ENCODE data around the gene S100A1.
"Not testable (repeated sequence)": the region's sequence is repeated elsewhere in the genome, so short reads cannot be mapped to it uniquely, and the experiment has no call there.

S100A1 gene

DNA sequence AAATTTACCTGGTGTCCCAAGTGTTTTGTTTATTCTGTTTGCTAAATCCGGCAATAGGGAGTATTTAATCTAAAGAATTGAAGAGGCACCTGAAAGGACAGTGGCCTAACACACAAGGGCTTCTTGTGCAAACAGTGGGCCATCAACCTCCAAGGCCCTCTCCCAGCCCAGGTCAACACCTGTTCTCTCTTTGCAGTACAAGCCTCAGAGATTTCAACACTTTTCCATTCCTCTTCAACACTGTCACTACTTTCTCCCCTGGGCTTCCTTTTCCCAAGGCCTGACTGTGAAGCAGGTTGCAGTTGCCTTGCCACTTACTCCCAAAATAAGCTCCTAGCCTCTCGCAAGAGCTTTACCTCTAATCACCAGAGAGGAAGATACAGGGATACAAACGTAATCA lies 27.1 kb downstream of the S100A1 start:
- DNase-seq (ENCODE audit: low read depth): no peak

DNA sequence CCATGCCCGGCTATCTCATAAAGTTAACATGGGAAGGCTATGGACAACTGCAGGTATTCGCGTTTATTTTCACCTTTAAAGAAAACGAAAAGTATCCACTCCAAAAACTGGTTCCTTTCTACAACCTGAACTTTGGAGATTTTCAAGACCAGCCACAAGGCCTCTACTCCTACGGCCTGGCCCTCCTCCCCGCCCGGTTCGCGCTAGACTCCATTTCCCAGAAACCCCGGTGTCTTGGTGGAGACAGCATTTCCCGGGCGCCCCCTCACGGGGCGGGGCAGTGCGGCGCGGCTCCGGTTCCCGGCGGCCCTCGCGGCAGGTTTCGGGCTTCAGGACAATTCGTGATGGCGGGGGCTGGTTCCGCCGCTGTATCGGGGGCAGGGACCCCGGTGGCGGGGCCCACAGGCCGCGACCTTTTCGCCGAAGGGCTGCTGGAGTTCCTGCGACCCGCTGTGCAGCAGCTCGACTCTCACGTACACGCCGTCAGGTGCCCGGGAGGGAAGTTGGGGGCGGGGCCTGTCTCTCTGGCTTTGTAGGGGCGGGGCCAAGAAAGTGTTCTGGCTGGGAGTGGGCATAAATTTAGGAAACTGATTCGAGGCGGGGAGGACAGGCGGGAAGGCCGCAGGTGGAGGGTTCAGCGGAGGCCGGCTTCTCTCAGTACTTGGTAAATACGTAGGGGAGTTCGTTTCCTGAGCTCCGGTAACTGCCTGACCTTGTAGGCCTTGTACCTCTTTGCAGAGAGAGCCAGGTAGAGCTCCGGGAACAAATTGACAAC lies 30.4 kb downstream of the S100A1 start, which contains the start of gene SNAPIN:
Gene SNAPIN, plus strand, starts transcription at position 304 of the 775 bp plus-strand sequence. Its CDS starts 41 bp downstream, at position 345.
- DNase-seq (ENCODE audit: low read depth): peak; percentile 78

DNA sequence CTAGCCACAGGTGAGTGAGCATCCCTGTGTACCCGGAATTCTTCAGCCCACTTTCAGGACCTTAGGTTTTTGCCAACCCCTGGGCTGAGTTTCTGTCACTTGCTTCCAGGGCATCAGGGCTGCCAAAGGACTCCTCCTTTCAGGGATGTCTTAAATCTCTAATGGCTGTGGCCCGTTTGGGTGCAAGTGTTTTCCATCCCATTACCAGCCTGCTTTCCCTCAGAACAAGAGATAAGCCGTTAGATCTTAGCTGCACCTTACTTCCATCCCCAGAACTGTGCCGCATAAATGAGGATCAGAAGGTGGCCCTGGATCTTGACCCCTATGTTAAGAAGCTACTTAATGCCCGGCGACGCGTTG lies 30.9 kb downstream of the S100A1 start:
- no peak for DNase-seq (ENCODE audit: low read depth)

DNA sequence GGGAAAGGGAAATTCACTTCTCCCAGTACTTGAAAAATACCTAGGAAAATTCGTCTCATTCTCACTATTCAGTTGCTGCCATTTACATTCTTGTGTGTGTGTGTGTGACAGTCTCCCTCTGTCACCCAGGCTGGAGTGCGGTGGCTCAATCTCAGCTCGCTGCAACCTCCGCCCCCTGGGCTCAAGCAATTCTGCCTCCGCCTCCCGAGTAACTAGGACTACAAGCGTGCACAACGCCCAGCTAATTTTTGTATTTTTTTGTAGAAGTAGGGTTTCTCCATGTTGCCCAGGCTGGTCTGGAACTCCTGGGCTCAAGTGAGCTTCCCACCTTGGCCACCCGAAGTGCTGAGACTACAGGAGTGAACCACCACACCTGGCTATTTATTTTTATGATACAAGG lies 31.4 kb downstream of the S100A1 start:
- no peak for DNase-seq (ENCODE audit: low read depth)

DNA sequence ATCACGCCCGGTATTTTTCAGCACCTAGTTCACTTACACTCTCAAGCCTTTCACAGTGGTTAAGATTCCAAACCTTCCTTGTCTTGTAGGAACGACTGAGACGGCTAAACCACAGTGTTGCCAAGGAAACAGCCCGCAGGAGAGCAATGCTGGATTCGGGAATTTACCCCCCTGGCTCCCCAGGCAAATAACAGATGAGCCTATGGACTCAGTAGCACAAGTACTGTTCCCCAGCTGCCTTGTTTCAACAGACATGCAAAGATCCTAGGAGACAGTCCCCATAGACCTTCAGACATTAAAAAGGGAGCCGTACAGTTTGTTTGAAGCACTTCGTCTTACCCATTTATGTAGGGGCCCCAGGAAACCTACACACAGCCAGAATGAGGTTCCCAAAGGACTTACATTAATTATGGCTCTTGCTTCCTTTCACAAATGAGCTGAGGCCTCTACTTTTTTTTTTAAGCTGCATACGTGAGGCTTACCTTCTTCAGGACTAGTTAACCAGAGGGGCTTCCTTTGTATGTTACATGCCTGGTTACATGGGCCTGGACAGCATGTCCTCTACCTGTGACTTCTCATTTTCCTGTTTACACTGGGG lies 33.0 kb downstream of the S100A1 start:
- DNase-seq (ENCODE audit: low read depth): no peak

DNA sequence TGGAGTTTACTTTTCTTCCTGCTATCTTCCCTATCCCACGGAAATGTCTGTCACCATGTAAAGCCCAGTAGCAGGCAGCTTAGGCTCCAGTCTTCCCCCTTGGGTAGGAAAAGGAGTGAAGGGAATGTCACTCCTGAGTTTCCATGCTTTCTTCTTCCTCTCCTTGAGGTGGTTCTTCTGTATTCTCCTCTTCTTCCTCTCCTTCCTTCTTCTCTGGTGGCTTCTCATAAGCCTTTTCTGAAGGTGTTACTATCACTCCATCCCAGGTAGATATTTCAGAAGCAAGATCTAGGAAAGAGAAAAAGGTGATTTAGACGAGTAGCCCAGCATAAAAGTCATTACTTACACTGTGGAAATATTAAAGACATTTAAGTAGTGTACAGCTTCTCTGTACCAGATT lies 34.0 kb downstream of the S100A1 start:
- DNase-seq (ENCODE audit: low read depth): no peak

DNA sequence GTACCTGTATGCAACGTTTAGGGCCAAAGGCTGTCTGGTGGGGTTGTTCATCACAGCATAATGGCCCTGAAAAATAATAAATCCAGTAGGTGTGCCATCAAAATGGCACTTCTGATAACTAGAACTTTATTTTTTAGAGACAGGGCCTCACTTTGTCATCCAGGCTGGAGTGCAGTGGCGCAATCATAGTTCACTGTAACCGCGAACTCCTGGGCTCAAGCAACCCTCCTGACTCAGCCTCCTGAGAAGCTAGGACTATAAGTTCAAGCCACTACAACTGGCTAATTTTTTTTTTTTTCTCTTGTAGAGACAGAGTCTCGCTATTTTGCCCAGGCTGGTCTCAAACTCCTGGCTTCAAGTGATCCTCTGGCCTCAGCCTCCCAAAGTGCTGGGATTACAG lies 35.0 kb downstream of the S100A1 start:
- DNase-seq (ENCODE audit: low read depth): no peak

DNA sequence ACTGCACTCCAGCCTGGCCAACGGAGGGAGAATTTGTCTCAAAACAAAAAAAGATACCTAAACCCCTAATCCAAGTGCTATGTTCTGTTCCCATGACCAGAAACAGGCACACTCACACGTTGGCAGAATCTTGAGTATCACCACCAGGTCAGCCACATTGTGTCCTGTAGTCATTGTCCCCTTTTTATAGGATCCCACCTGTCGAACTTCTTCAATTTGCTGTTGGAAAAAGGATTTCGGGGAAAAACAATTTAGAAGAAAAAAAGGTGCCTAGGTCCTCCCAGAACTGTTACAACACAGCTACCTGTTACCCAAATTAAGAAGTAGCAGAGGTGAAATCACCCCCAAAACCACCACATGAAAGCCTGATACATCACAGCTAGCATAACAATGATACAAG lies 39.2 kb downstream of the S100A1 start:
- DNase-seq (ENCODE audit: low read depth): no peak

DNA sequence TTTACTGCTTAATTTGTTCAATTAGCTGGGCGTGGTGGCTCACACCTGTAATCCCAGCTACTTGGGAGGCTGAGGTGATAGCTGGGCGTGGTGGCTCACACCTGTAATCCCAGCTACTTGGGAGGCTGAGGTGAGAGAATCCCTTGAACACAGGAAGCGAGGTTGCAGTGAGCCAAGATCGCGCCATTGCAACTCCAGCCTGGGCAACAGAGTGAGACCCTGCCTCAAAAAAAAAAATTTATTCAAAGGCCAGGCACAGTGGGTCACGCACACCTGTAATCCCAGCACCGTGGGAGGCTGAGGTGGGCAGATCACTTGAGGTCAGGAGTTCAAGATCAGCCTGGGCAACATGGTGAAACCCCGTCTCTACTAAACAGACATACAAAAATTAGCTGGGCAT lies 40.4 kb downstream of the S100A1 start:
- not testable (repeated sequence) for DNase-seq (ENCODE audit: low read depth)

DNA sequence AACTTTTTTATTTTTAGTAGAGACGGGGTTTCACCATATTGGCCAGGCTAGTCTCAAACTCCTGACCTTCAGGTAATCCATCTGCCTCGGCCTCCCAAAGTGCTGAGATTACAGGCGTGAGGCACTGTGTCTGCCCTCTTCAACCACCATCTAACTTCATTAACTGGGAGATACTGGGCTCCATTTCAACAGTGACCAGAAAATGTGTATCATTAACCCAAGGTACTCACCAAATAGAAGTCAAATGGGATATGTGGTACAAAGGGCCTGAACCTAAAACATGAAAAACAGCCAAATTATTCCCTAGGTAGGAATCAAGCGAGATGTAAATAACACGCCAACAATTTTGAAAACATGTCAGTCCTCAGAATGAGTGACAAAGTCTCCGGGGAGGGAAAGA lies 41.4 kb downstream of the S100A1 start:
- no peak for DNase-seq (ENCODE audit: low read depth)

DNA sequence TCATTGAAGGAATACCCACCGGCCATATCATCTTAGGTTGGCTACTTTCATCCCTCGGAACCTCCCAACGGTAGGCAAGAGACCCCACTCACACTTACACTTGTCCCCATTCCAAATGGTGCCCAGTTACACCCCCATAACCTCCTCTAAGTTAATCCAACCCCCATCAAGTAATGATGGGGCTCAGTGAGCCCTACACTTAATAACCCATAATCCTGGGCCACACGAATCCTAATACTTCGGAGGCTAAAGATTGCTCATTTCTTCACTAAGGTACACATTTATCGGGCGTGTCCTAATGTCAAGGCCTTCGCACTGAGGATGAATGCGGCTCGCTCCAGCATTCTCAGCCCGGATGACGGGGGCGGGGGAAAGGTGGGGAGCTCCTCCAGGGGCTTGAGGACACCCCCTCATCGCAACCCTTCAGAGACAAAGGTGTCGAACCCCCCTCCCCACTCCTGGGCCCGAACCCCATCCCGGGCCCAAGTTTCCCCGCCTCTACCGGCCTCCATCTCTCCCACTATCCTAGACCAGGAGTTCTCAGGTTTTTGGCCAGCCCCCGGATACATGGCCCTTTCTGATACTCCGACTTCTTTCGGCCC lies 42.1 kb downstream of the S100A1 start:
- DNase-seq (ENCODE audit: low read depth): no peak

DNA sequence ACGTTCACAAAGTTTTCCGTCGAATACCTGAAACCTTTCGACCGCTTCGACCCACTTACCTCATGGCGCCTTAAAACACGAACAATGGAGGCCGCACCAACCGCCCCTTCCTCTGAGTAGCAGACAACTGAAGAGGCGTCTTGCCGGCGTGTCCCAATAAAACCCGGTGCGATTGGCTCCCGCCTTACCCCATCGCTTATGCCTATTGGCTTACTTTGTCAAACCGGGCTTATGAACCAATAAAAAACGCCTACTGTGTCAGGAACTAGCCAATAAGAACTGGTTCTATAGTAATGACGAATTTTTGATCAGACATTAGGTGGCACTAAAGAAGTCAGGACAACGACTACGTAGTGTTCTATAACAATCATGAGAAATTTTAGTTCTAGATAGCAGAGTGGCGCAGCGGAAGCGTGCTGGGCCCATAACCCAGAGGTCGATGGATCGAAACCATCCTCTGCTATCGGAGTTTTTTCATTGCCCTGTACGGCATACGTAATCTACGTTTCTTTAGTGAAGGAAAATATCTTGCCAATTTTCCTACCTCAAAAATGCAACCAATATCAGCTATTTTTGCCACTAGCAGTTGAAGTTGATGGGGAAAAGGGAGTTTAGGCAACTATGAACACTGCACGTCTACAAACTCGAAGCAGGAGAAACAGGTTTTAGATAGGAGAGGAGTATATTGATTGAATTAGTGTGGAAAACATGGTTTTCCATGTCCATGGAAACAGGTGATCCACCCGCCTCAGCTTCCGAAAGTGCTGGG lies 42.8 kb downstream of the S100A1 start, which contains the start of gene ILF2:
Gene ILF2, minus strand, starts transcription at position 135 of the 769 bp plus-strand sequence. Its CDS starts 71 bp downstream, at position 64.
- DNase-seq (ENCODE audit: low read depth): peak; percentile 97

DNA sequence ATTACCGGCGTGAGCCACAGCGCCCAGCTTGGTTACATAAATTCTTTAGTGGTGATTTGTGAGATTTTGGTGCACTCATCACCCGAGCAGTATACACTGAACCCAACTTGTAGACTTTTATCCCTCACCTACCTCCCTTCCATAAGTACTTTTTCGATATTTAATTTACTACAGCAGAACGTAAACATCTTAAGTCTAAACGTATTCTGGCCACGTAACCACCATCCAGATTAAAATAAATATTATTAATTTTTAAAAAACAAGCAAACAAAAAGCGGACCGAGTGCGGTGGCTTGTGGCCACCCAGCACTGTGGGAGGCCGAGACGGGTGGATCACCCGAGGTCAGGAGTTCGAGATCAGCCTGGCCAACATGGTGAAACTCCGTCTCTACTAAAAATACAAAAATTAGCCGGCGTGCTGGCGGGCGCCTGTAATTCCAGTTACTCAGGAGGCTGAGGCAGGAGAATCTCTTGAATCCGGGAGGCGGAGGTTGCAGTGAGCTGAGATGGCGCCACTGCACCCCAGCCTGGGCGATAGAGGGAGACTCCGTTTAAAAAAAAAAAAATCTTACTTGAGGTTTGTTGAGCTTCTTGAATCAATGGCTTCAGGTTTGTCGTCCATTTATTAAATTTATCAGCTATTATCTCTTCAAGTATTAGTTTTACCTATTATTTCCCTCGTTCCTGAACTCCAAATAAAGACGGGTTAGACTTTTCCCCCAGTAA lies 43.6 kb downstream of the S100A1 start:
- not testable (repeated sequence) for DNase-seq (ENCODE audit: low read depth)

DNA sequence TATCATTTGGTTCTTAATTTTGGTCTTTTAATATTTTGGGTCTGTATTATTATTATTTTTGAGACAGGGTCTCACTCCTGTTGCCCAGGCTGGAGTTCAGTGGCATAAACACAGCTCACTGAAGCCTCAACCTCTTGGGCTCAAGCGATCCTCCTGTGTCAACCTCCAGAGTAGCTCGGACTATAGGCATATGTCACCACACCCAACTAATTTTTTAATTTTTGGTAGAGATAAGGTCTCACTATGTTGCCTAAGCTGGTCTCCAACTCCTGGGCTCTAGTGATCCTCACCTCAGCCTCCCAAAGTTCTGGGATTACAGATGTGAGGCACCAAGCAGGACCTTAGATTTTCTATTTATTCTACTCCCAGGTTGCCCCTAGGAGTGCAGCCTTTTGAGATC lies 45.3 kb downstream of the S100A1 start:
- DNase-seq (ENCODE audit: low read depth): no peak

DNA sequence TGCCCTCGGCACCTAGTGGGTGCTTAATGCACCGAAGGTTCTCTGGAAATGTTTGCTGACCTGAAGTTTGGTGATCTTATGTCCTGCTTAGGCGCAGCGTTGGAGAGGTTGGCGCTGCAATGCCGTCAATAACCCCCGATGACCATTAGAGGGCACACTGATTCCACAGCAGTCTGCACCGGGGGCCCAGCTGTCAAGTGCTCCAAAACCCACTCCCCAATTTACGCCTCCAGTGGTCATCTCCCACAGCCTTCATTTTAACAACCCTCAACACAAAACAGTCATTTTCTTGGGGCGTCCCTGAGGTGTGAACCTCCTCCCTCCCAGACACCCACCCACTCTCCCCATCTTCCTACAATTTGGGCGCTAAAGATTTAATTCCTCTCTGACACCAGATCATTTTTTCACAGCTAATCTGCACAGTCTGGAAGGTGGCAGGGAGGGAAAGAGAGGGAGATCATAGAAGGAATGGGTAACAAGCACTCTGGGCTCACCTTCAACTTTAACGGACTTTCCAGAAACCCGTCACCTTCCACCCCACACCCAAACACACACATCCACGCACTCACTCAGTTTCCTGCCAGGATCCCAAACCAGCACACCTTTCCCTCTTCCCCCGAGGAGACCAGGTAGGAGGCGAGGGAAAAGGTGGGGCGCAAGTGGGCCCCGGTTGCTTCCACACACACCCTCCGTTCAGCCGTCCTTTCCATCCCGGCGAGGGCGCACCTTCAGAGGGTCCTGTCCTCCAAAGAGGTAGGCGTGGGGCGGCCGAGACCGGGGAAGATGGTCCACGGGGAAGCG lies 49.7 kb downstream of the S100A1 start:
- DNase-seq (ENCODE audit: low read depth): no peak

DNA sequence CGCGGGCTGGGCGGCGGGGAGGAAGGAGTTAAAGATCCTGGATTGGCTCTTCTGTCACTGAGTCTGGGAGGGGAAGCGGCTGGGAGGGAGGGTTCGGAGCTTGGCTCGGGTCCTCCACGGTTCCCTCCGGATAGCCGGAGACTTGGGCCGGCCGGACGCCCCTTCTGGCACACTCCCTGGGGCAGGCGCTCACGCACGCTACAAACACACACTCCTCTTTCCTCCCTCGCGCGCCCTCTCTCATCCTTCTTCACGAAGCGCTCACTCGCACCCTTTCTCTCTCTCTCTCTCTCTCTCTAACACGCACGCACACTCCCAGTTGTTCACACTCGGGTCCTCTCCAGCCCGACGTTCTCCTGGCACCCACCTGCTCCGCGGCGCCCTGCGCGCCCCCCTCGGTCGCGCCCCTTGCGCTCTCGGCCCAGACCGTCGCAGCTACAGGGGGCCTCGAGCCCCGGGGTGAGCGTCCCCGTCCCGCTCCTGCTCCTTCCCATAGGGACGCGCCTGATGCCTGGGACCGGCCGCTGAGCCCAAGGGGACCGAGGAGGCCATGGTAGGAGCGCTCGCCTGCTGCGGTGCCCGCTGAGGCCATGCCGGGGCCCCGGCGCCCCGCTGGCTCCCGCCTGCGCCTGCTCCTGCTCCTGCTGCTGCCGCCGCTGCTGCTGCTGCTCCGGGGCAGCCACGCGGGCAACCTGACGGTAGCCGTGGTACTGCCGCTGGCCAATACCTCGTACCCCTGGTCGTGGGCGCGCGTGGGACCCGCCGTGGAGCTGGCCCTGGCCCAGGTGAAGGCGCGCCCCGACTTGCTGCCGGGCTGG lies 50.5 kb downstream of the S100A1 start, which contains the start of gene NPR1:
Gene NPR1, plus strand, starts transcription at position 170 of the 818 bp plus-strand sequence. Its CDS starts 421 bp downstream, at position 591.
- DNase-seq (ENCODE audit: low read depth): no peak

DNA sequence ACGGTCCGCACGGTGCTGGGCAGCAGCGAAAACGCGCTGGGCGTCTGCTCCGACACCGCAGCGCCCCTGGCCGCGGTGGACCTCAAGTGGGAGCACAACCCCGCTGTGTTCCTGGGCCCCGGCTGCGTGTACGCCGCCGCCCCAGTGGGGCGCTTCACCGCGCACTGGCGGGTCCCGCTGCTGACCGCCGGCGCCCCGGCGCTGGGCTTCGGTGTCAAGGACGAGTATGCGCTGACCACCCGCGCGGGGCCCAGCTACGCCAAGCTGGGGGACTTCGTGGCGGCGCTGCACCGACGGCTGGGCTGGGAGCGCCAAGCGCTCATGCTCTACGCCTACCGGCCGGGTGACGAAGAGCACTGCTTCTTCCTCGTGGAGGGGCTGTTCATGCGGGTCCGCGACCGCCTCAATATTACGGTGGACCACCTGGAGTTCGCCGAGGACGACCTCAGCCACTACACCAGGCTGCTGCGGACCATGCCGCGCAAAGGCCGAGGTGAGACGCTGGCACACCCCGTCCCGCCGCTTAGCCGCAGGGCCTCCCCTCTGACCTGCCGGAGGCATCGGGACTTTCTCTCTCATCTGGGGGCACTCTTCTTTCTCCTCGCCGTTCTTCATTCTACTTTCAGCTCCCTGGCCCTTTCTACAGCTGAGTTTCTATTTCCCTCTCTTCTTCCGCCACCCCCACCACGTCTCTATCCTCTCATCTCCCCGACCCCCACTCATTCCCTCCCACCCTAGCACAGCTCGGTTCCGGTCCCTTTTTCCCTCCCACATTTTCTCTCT lies 51.3 kb downstream of the S100A1 start:
- DNase-seq (ENCODE audit: low read depth): no peak

DNA sequence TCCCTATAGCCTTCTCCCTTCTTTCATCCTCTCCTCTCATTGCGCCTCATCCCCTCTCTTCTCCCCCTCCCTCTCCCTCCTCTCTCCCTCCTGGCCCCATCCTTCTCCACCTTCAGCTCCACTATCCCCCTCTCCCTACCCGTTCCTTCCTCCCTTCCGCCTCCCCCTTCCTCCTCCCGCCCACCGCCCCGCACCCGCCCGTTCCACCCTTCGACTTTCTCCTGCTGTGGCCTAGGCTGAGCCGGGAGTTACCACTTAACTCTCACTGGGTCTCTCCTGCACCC lies 51.8 kb downstream of the S100A1 start:
- no peak for DNase-seq (ENCODE audit: low read depth)
